Activated T-helper 17 cell treated with anti-CD3 and anti-CD28 coated beads, Interleukin-2, amount 50 U/mL, for 72 hours (primary cell): Measurements from ENCODE around the gene R3HCC1L. TPM values are rescaled to one million over a fixed set of nuclear protein-coding genes. Genes with fewer than 3 reads are reported as not detected.

Experiments used
- ATAC-seq: fragments of 150-1000 bp; cut with Tn5 transposase; replicated peaks from 2 replicates; pipeline ENCODE4 v1.10.0; 2021; ENCODE audit warnings: mild to moderate bottlenecking, moderate library complexity
- H3K27ac Mint-ChIP-seq: one replicate; pipeline ENCODE4 v1.8.0; 2022; ENCODE audit warnings: mixed read lengths
- H3K27me3 Mint-ChIP-seq: one replicate; pipeline ENCODE4 v1.8.0; 2022; ENCODE audit warnings: mixed read lengths
- H3K36me3 Mint-ChIP-seq: one replicate; pipeline ENCODE4 v1.8.0; 2022; ENCODE audit warnings: low read depth, mild to moderate bottlenecking, mixed read lengths
- H3K4me1 Mint-ChIP-seq: one replicate; pipeline ENCODE4 v1.8.0; 2022; ENCODE audit warnings: mixed read lengths
- H3K4me3 Mint-ChIP-seq: one replicate; pipeline ENCODE4 v1.8.0; 2022; ENCODE audit warnings: mild to moderate bottlenecking, mixed read lengths
- H3K9me3 Mint-ChIP-seq: one replicate; pipeline ENCODE4 v1.8.0; 2022; ENCODE audit warnings: mixed read lengths
- total RNA-seq, 2 donors: library from RNA; stranded (reverse); gene quantifications; one replicate each; pipeline ENCODE4 v1.2.3, GENCODE V29; 2022

R3HCC1L gene
- total RNA-seq, 2 donors from 2014 or later: 21.6 to 23.7 TPM

GRCh38 chr10:98259606-98260315 lies 125.3 kb downstream of the R3HCC1L start:
- H3K4me3 Mint-ChIP-seq: no peak overlapping the region
- H3K9me3 Mint-ChIP-seq: no peaks in the 10 kb centered on the region
- H3K27ac Mint-ChIP-seq: no peak overlapping the region
- H3K36me3 Mint-ChIP-seq: no peaks in the 10 kb centered on the region
- no peak for ATAC-seq
- no peaks in the 10 kb centered on the region for H3K4me1 Mint-ChIP-seq
- H3K27me3 Mint-ChIP-seq: no peaks in the 10 kb centered on the region

- Mint-ChIP-seq H3K4me3 (no peak overlapping the region), H3K36me3 (no peaks in the 10 kb centered on the region), H3K4me1 (no peaks in the 10 kb centered on the region), H3K27me3 (no peaks in the 10 kb centered on the region), H3K27ac (no peak overlapping the region), H3K9me3 (no peaks in the 10 kb centered on the region)
- no peak for ATAC-seq
Observed at GRCh38 chr10:98260350-98260749, 125.9 kb downstream of the R3HCC1L start.

GRCh38 chr10:98260752-98261151 lies 126.3 kb downstream of the R3HCC1L start:
- ATAC-seq: no peak
- Mint-ChIP-seq H3K27me3 (peaks cover 1% of the 10 kb centered on the region), H3K4me3 (no peak overlapping the region), H3K9me3 (no peaks in the 10 kb centered on the region), H3K27ac (no peak overlapping the region), H3K4me1 (no peaks in the 10 kb centered on the region), H3K36me3 (no peaks in the 10 kb centered on the region)

GRCh38 chr10:98261436-98262277 lies 127.2 kb downstream of the R3HCC1L start:
- Mint-ChIP-seq H3K27ac (no peak overlapping the region), H3K4me3 (no peak overlapping the region)

GRCh38 chr10:98262571-98262970 lies 128.1 kb downstream of the R3HCC1L start:
- Mint-ChIP-seq H3K36me3 (no peaks in the 10 kb centered on the region), H3K9me3 (no peaks in the 10 kb centered on the region), H3K27me3 (peaks cover 11% of the 10 kb centered on the region), H3K4me3 (no peak overlapping the region), H3K4me1 (no peaks in the 10 kb centered on the region), H3K27ac (no peak overlapping the region)
- ATAC-seq: no peak

More at GRCh38 chr10:98261436-98262277, 127.2 kb downstream of the R3HCC1L start:
- no peak for ATAC-seq
- H3K4me1 Mint-ChIP-seq: no peaks in the 10 kb centered on the region
- H3K36me3 Mint-ChIP-seq: no peaks in the 10 kb centered on the region
- H3K27me3 Mint-ChIP-seq: peaks cover 6% of the 10 kb centered on the region
- no peaks in the 10 kb centered on the region for H3K9me3 Mint-ChIP-seq

- no peak for ATAC-seq
- Mint-ChIP-seq H3K9me3 (no peaks in the 10 kb centered on the region), H3K27me3 (peaks cover 14% of the 10 kb centered on the region), H3K4me3 (no peak overlapping the region), H3K4me1 (no peaks in the 10 kb centered on the region), H3K36me3 (no peaks in the 10 kb centered on the region), H3K27ac (no peak overlapping the region)
Observed at GRCh38 chr10:98263088-98263487, 128.6 kb downstream of the R3HCC1L start.

- no peak for ATAC-seq
- H3K36me3 Mint-ChIP-seq: no peaks in the 10 kb centered on the region
- no peaks in the 10 kb centered on the region for H3K4me1 Mint-ChIP-seq
- no peak overlapping the region for H3K4me3 Mint-ChIP-seq
- H3K9me3 Mint-ChIP-seq: no peaks in the 10 kb centered on the region
- no peak overlapping the region for H3K27ac Mint-ChIP-seq
- peaks cover 18% of the 10 kb centered on the region for H3K27me3 Mint-ChIP-seq
Observed at GRCh38 chr10:98264378-98265065, 130.1 kb downstream of the R3HCC1L start.

- H3K27me3 Mint-ChIP-seq: peaks cover 24% of the 10 kb centered on the region
- no peaks in the 10 kb centered on the region for H3K4me1 Mint-ChIP-seq
- H3K9me3 Mint-ChIP-seq: no peaks in the 10 kb centered on the region
- no peak overlapping the region for H3K27ac Mint-ChIP-seq
- no peak overlapping the region for H3K4me3 Mint-ChIP-seq
- H3K36me3 Mint-ChIP-seq: no peaks in the 10 kb centered on the region
- ATAC-seq: no peak
Observed at GRCh38 chr10:98265403-98266378, 131.2 kb downstream of the R3HCC1L start.

- no peaks in the 10 kb centered on the region for H3K9me3 Mint-ChIP-seq
- no peaks in the 10 kb centered on the region for H3K4me1 Mint-ChIP-seq
- H3K4me3 Mint-ChIP-seq: peak overlapping the region; percentile 57
- H3K27ac Mint-ChIP-seq: no peak overlapping the region
- peaks cover 27% of the 10 kb centered on the region for H3K27me3 Mint-ChIP-seq
- no peak for ATAC-seq
- no peaks in the 10 kb centered on the region for H3K36me3 Mint-ChIP-seq
Observed at GRCh38 chr10:98266647-98267046, 132.2 kb downstream of the R3HCC1L start.

GRCh38 chr10:98267069-98267893 lies 132.8 kb downstream of the R3HCC1L start:
- ATAC-seq: no peak
- Mint-ChIP-seq H3K4me1 (no peaks in the 10 kb centered on the region), H3K4me3 (peak overlapping the region; percentile 57), H3K27me3 (peaks cover 27% of the 10 kb centered on the region), H3K36me3 (no peaks in the 10 kb centered on the region), H3K9me3 (no peaks in the 10 kb centered on the region), H3K27ac (no peak overlapping the region)

- ATAC-seq: peak; percentile 21
- Mint-ChIP-seq H3K4me3 (peak within 1 kb of the TSS; percentile 57), H3K27ac (no peak within 1 kb of the TSS), H3K9me3 (no peaks in the 10 kb centered on the region), H3K27me3 (peaks cover 27% of the 10 kb centered on the region), H3K36me3 (no peaks in the 10 kb centered on the region), H3K4me1 (no peaks in the 10 kb centered on the region)
Observed at GRCh38 chr10:98267894-98268693, 133.6 kb downstream of the R3HCC1L start, which contains the start of gene LOXL4. Gene LOXL4, minus strand, starts transcription at chr10:98268194. Its CDS starts 5,175 bp downstream, at chr10:98263019.

GRCh38 chr10:98268694-98269431 lies 134.4 kb downstream of the R3HCC1L start:
- Mint-ChIP-seq H3K4me1 (no peaks in the 10 kb centered on the region), H3K27me3 (peaks cover 27% of the 10 kb centered on the region), H3K36me3 (no peaks in the 10 kb centered on the region), H3K4me3 (peak overlapping the region; percentile 57), H3K9me3 (no peaks in the 10 kb centered on the region), H3K27ac (no peak overlapping the region)
- peak; percentile 24 for ATAC-seq
